ENCODE data around the gene MORC2. TPM values are rescaled to one million over a fixed set of nuclear protein-coding genes. Genes with fewer than 3 reads are reported as not detected.

The MORC2 gene
- polyA plus RNA-seq, 4 donors, result 29.0 to 36.7 (median 34.9) TPM

DNA sequence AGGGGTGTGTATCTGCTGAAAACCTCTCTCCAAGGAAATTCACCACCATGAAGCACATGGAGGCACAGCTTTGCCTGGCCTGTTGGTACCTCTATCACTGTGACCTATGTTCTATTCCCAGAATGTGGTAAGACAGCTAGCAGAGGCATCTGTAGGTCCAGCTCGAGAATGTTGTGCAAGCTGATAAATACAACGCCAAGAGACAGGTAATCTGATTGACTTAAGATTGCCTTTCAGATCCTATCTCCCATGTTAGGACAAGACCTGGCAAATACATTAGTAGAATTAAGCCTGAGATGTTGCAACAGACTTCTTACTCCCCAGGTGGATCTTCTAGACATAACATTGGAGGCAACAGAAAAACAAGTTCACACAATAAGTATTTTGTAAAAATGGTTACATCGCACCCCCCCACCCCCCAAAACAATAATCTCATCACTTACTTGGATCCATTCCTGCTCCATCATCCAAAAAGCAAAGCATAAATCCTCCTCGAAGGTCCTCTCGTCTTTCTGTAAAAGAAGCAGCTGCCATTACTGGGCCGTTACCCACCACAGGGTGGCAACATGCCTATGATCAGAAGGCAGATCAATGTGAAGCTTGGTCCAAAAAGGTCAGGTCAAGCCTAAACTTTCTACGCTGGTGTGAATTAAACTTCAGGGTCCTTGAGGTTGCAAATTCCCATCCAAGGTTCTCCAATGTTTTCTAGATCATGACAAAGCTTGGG lies 18.5 kb downstream of the MORC2 start:
- DNase-seq (ENCODE audit: low read depth in 4 of 4, low spot score in 2 of 4), result no peak

- DNase-seq (ENCODE audit: low read depth in 4 of 4, low spot score in 2 of 4), result no peak
Observed at GRCh38 chr22:30948930-30949342, 19.6 kb downstream of the MORC2 start.

DNA sequence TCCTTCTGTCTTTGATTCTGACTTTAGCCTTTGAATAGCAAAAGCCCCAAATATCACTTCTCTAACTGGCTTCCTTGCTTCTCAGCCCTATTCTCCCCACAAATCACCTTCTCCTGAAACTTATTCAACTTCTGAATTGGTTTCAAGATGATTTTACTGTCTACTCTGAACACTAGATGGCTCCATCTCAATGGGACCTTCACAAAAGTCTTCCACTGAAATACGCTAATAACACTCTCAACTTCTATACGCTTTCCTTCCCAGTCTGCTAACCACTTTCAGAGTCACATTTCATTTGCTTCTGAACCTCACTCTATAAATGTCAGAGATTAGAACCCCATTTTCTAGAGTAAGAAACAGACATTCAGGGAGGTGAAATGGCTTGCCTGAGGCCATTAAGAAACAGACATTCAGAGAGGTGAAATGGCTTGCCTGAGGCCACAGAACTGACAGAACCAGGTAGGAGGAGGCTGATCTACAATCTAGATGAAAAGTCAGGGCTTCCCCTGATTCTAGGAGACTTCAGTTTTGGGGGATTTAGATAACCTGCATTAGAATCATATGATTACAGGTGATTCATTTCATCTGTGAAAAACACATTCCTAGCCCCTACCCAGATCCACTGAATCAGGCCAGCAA lies 20.6 kb downstream of the MORC2 start:
- peak in 3 of 4 donors; percentile 15 to 36 (median 26) for DNase-seq (ENCODE audit: low read depth in 4 of 4, low spot score in 2 of 4)

DNA sequence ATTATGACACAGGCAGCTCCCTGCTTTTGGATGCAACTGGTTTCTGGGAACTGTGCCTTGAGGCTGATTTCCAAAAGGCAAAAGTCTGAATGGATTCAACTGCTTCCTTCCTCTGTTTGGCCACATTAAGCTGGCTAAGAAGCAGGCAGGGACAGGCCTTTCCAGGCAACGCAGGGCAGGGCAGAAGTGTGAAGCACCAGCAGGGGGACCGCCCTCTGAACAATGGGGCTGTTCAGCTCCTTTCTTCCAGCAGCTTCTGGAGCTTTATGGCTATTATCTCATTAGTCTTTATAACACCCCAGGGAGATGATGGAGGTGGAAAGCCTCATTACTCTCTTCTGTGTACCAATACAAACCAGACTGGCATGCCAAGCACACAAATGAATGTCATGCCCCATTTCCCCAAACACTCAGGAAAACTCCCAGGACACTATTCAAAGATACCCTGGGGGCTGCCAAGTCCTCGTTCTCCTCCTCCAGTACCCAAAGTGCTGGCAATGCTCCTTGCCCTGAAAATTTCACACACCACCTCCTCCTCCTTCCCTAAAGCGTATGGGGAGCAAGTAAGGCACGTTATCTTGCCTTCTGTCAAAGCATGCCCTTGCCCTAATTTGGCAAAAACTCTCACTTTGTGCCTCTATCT lies 21.3 kb downstream of the MORC2 start:
- no peak for DNase-seq (ENCODE audit: low read depth in 4 of 4, low spot score in 2 of 4)

GRCh38 chr22:30946354-30946753 lies 22.2 kb downstream of the MORC2 start:
- DNase-seq (ENCODE audit: low read depth in 4 of 4, low spot score in 2 of 4), result no peak

- DNase-seq (ENCODE audit: low read depth in 4 of 4, low spot score in 2 of 4), result no peak
Observed at GRCh38 chr22:30945653-30946052, 22.9 kb downstream of the MORC2 start.

DNA sequence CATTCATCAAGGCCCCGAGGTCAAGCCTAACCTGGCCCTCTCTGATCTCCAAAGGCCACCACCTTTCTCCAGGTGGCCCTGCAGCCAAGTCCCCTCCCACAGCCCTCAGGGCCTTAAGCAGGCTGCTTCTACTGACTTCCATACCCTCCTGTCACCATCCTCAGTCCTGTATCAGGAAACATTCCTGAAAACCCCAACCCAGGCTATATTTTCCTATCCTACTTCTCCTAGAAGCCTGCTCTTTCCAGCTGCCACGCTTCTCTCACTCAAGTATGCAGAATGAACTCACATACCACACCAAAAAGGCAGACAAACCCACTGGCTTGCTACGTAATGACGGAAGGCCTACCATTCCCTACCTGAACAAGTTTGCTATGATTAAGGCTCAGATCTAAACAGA lies 23.6 kb downstream of the MORC2 start:
- no peak for DNase-seq (ENCODE audit: low read depth in 4 of 4, low spot score in 2 of 4)

GRCh38 chr22:30943368-30943767 lies 25.2 kb downstream of the MORC2 start:
- no peak for DNase-seq (ENCODE audit: low read depth in 4 of 4, low spot score in 2 of 4)

- DNase-seq (ENCODE audit: low read depth in 4 of 4, low spot score in 2 of 4), result no peak
Observed at GRCh38 chr22:30941363-30941740, 27.2 kb downstream of the MORC2 start.

- no peak for DNase-seq (ENCODE audit: low read depth in 4 of 4, low spot score in 2 of 4)
Observed at GRCh38 chr22:30940685-30941362, 27.8 kb downstream of the MORC2 start.

- no peak for DNase-seq (ENCODE audit: low read depth in 4 of 4, low spot score in 2 of 4)
Observed at GRCh38 chr22:30934053-30934452, 34.5 kb downstream of the MORC2 start.

DNA sequence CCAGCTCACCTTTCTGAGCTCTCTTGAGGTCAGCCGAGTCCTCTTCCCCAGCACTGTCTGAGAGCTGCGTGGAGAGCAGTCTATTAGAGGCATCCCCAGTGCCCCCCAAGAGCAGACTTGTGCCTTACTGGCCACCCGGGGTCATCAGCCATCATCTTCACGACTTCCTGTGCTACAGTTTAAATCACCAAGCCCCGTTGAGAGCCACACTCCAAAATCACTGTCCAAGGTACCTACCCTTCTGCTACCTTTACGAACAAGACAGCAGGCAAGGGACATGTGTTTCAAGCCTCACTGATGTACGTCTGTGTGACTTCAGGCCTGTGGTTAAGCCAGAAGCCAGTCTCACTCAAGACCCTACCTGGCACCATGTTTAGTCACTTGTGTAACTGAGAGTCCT lies 35.1 kb downstream of the MORC2 start:
- DNase-seq (ENCODE audit: low read depth in 4 of 4, low spot score in 2 of 4), result no peak

DNA sequence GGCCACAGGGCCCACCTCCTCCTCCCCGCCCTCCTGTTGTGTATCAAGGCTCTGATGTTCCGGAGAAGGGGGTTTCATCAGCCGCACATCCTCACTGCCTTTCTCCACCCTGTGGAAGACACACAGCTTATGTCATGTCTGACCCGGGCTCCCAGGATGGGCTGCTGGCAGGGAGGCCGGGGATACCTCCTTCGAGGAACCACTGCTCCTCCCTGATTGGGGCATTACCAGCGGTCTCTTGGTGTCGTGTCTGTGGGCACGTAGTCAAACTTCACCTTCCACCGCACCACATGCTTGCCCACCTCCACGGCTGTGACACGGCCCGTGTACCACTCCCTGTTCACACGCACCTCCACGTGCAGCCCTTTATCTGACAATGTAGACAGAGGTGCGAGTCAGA lies 35.9 kb downstream of the MORC2 start:
- no peak for DNase-seq (ENCODE audit: low read depth in 4 of 4, low spot score in 2 of 4)

GRCh38 chr22:30931541-30932300 lies 36.9 kb downstream of the MORC2 start:
- no peak for DNase-seq (ENCODE audit: low read depth in 4 of 4, low spot score in 2 of 4)

- DNase-seq (ENCODE audit: low read depth in 4 of 4, low spot score in 2 of 4), result no peak
Observed at GRCh38 chr22:30930228-30930627, 38.3 kb downstream of the MORC2 start.

DNA sequence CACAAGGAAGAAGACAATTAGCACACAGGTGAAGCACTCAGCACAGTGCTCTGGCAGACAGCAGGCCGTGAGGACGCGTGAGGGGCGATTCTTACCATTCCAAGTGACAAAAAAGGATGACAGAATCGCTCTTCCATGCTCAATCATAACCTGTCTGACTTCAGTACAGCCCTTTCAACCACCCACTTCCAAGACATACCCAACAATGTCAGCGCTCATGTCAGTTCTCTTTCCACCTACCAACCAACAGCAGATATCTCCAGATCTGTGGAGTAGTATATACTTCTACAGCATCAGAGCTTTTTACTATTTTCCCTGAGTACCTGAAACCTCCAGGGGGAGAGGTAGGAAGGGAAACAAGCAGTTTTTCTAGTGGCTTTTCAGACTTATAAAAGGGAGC lies 40.2 kb downstream of the MORC2 start:
- no peak for DNase-seq (ENCODE audit: low read depth in 4 of 4, low spot score in 2 of 4)

GRCh38 chr22:30927806-30928205 lies 40.8 kb downstream of the MORC2 start:
- DNase-seq (ENCODE audit: low read depth in 4 of 4, low spot score in 2 of 4), result no peak

GRCh38 chr22:30926706-30927105 lies 41.9 kb downstream of the MORC2 start:
- no peak for DNase-seq (ENCODE audit: low read depth in 4 of 4, low spot score in 2 of 4)

DNA sequence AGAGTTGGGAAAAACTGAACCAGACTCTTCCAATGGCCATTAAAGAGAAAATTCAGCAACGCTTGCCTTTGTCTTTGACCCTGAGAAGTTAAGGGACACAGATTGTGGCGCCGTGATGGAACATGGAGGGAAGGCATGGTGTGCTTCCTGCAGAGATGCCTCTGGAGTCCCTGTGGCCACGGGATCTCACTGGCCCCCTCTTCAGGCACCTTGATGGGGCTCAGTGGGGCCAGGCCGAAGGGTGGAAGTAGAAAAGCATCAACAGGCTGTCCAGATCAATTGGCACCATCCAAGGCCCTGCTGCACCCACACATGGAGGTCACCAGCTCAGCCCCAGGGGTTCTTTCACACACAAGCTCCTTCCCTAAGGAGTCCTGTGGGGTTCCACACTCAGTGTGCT lies 42.9 kb downstream of the MORC2 start:
- no peak for DNase-seq (ENCODE audit: low read depth in 4 of 4, low spot score in 2 of 4)

DNA sequence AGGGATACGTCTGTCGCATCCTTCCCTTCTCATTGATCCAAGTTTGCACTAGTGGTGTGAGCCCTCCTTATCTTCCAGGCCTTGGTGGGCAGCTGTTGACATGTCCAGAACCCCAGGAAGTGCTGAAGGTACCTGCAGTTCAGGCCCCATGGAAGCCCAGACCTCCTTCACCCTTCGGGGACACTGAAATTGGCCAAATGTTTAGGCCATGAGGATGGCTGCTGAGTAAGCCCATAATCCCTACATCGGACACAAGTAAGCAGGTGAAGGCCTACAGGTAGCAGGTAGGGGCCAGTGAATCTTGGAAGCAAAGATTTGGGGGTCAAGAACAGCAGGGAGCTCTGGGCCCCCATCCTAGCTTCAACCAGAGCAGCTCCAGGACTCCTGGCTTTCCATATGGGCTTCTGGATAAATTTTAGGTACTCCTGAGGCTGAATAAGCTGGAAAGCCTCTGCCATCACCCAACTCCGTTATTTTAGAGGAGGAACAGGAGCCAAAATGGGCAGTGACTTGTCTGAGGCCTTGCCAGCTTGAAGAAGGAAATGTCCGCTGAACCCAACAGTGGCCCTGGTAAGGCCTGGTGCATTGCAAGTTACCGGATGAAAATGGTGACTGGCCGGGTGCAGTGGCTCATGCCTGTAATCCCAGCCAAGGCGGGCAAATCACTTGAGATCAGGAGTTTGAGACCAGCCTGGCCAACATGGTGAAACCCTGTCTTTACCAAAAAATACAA lies 45.2 kb downstream of the MORC2 start:
- DNase-seq (ENCODE audit: low read depth in 4 of 4, low spot score in 2 of 4), result no peak
